ENCODE measurements around the gene NCOA7.
"Not testable (repeated sequence)": the region's sequence is repeated elsewhere in the genome, so short reads cannot be mapped to it uniquely, and the experiment has no call there.

The NCOA7 gene

GRCh38 chr6:125966569-125966968, 175.8 kb downstream of the NCOA7 start:
- H3K4me3 ChIP-seq (replicated peaks; ENCODE audit: insufficient read depth, low read length): no peak overlapping the region
- H3K27me3 ChIP-seq (ENCODE audit: insufficient read depth, poor library complexity, severe bottlenecking): no peaks in the 10 kb centered on the region
- no peak for TF ChIP-seq CTCF (IDR thresholded peaks at IDR 0.05; ENCODE audit: insufficient read depth, low read length)
- no peak for TF ChIP-seq GABPA (IDR thresholded peaks at IDR 0.05; ENCODE audit: low read depth)
- no peak for TF ChIP-seq POLR2AphosphoS5 (IDR thresholded peaks at IDR 0.05; ENCODE audit: low read depth)
- TF ChIP-seq REST (IDR thresholded peaks at IDR 0.05; ENCODE audit: insufficient replicate concordance, low read depth): no peak
- TF ChIP-seq SPI1 (IDR thresholded peaks at IDR 0.05; ENCODE audit: borderline replicate concordance, low read depth): no peak
- no peak overlapping the region for H3K27ac ChIP-seq (replicated peaks)
- DNase-seq (ENCODE audit: low read depth in 1 of 2, low spot score in 1 of 2): no peak

GRCh38 chr6:125968493-125968892, 177.7 kb downstream of the NCOA7 start:
- TF ChIP-seq REST (IDR thresholded peaks at IDR 0.05; ENCODE audit: insufficient replicate concordance, low read depth): no peak
- no peak for TF ChIP-seq GABPA (IDR thresholded peaks at IDR 0.05; ENCODE audit: low read depth)
- no peak for DNase-seq (ENCODE audit: low read depth in 1 of 2, low spot score in 1 of 2)
- no peak overlapping the region for H3K27ac ChIP-seq (replicated peaks)
- no peaks in the 10 kb centered on the region for H3K27me3 ChIP-seq (ENCODE audit: insufficient read depth, poor library complexity, severe bottlenecking)
- no peak overlapping the region for H3K4me3 ChIP-seq (replicated peaks; ENCODE audit: insufficient read depth, low read length)

- Histone ChIP-seq H3K27ac (replicated peaks) (no peak overlapping the region), H3K27me3 (ENCODE audit: insufficient read depth, poor library complexity, severe bottlenecking) (no peaks in the 10 kb centered on the region), H3K4me3 (replicated peaks; ENCODE audit: insufficient read depth, low read length) (no peak overlapping the region)
- no peak for DNase-seq (ENCODE audit: low read depth in 1 of 2, low spot score in 1 of 2)
- TF ChIP-seq REST (IDR thresholded peaks at IDR 0.05; ENCODE audit: insufficient replicate concordance, low read depth): no peak
- no peak for TF ChIP-seq CTCF (IDR thresholded peaks at IDR 0.05; ENCODE audit: insufficient read depth, low read length)
- no peak for TF ChIP-seq SPI1 (IDR thresholded peaks at IDR 0.05; ENCODE audit: borderline replicate concordance, low read depth)
- TF ChIP-seq GABPA (IDR thresholded peaks at IDR 0.05; ENCODE audit: low read depth): no peak
- TF ChIP-seq POLR2AphosphoS5 (IDR thresholded peaks at IDR 0.05; ENCODE audit: low read depth): no peak
These were observed 180.0 kb downstream of the NCOA7 start for GRCh38 chr6:125970760-125971159.

- H3K27me3 ChIP-seq (ENCODE audit: insufficient read depth, poor library complexity, severe bottlenecking); H3K27ac ChIP-seq (replicated peaks); DNase-seq (ENCODE audit: low read depth in 1 of 2, low spot score in 1 of 2); H3K4me3 ChIP-seq (replicated peaks; ENCODE audit: insufficient read depth, low read length): not testable (repeated sequence)
These were observed 181.7 kb downstream of the NCOA7 start for GRCh38 chr6:125972478-125972877.

All from HL-60 (cell line).